ENCODE measurements around the gene AGER. TPM values are rescaled to one million over a fixed set of nuclear protein-coding genes. Genes with fewer than 3 reads are reported as not detected.

The AGER gene
- total RNA-seq, 1 experiment from 2014 or later = 18.1 TPM

- Histone ChIP-seq H4K20me1 (ENCODE audit: insufficient read depth) (0 out of 2 replicates have a peak, but pooled peaks cover 2% of the 10 kb centered on the region), H3K27ac (no peak overlapping the region), H3K4me1 (replicated peaks; ENCODE audit: insufficient read depth) (peaks cover 10% of the 10 kb centered on the region), H3K36me3 (ENCODE audit: low read depth) (peaks cover 23% of the 10 kb centered on the region), H3K4me2 (no peak overlapping the region), H2AFZ (no peak overlapping the region), H3K9me3 (ENCODE audit: insufficient read depth, low read depth) (no peaks in the 10 kb centered on the region), H3F3A (ENCODE audit: insufficient read depth, low read depth) (peaks cover 12% of the 10 kb centered on the region; the same call in 1 of the 2 replicates), H3K79me2 (ENCODE audit: low read depth) (peaks cover 25% of the 10 kb centered on the region), H3K27me3 (ENCODE audit: insufficient read depth, low read depth) (no peaks in the 10 kb centered on the region), H3K4me3 (no peak overlapping the region), H3K9me2 (ENCODE audit: insufficient read depth) (no peaks in the 10 kb centered on the region)
- CTCF ChIA-PET = no interaction called here
- TF ChIP-seq CTCF (conservative IDR thresholded peaks at IDR 0.05) (no peak), EZH2 (IDR thresholded peaks at IDR 0.05; ENCODE audit: low read depth) (no peak)
- intact Hi-C loops (cut with micrococcal nuclease; ENCODE audit: unreplicated experiment) = no loop called here
- BruUV-seq (replicated peaks) = no TSS peak
- no peak for DNase-seq
- POLR2A ChIA-PET (ENCODE audit: unreplicated experiment) = interaction anchor here (0.7 kb wide), 1 partner anchor 103 kb away, joined by 6 read pairs; no protein-coding TSS in a partner anchor
These were observed 26.0 kb downstream of the AGER start for GRCh38 chr6:32158052-32158451.

GRCh38 chr6:32156891-32157290 lies 27.2 kb downstream of the AGER start:
- H3K4me1 ChIP-seq (replicated peaks; ENCODE audit: insufficient read depth) = peaks cover 17% of the 10 kb centered on the region
- H3K4me3 ChIP-seq = no peak overlapping the region
- intact Hi-C loops (cut with micrococcal nuclease; ENCODE audit: unreplicated experiment) = no loop called here
- H3K27ac ChIP-seq = no peak overlapping the region
- H4K20me1 ChIP-seq (ENCODE audit: insufficient read depth) = 0 out of 2 replicates have a peak, but pooled peaks cover 2% of the 10 kb centered on the region
- peaks cover 35% of the 10 kb centered on the region for H3K79me2 ChIP-seq (ENCODE audit: low read depth)
- H2AFZ ChIP-seq = no peak overlapping the region
- no peak for DNase-seq
- H3K9me3 ChIP-seq (ENCODE audit: insufficient read depth, low read depth) = no peaks in the 10 kb centered on the region
- H3K4me2 ChIP-seq = no peak overlapping the region
- no peaks in the 10 kb centered on the region for H3K27me3 ChIP-seq (ENCODE audit: insufficient read depth, low read depth)
- peaks cover 23% of the 10 kb centered on the region for H3K36me3 ChIP-seq (ENCODE audit: low read depth)
- TF ChIP-seq EZH2 (IDR thresholded peaks at IDR 0.05; ENCODE audit: low read depth) (no peak), CTCF (conservative IDR thresholded peaks at IDR 0.05) (no peak)
- ChIA-PET CTCF (no interaction called here), POLR2A (ENCODE audit: unreplicated experiment) (no interaction called here)
- no TSS peak for BruUV-seq (replicated peaks)
- no peaks in the 10 kb centered on the region for H3K9me2 ChIP-seq (ENCODE audit: insufficient read depth)
- peaks cover 16% of the 10 kb centered on the region; the same call in 1 of the 2 replicates for H3F3A ChIP-seq (ENCODE audit: insufficient read depth, low read depth)

GRCh38 chr6:32154514-32155161 lies 29.4 kb downstream of the AGER start:
- no peaks in the 10 kb centered on the region for H3K9me3 ChIP-seq (ENCODE audit: insufficient read depth, low read depth)
- ChIA-PET POLR2A (ENCODE audit: unreplicated experiment) (interaction anchor here (0.6 to 0.7 kb wide), 3 partner anchors 8 to 195 kb away, joined by 4 to 6 read pairs (median 4); partner anchors contain the start of gene ATF6B), CTCF (no interaction called here)
- H3K4me3 ChIP-seq = peak overlapping the region; percentile 77
- 0 out of 2 replicates have a peak, but pooled peaks cover 2% of the 10 kb centered on the region for H4K20me1 ChIP-seq (ENCODE audit: insufficient read depth)
- H3F3A ChIP-seq (ENCODE audit: insufficient read depth, low read depth) = peaks cover 16% of the 10 kb centered on the region; the same call in 1 of the 2 replicates
- peak; percentile 70 for TF ChIP-seq CTCF (conservative IDR thresholded peaks at IDR 0.05)
- TF ChIP-seq EZH2 (IDR thresholded peaks at IDR 0.05; ENCODE audit: low read depth) = no peak
- peak overlapping the region; percentile 98 for H3K4me2 ChIP-seq
- H3K4me1 ChIP-seq (replicated peaks; ENCODE audit: insufficient read depth) = peaks cover 18% of the 10 kb centered on the region
- H3K9me2 ChIP-seq (ENCODE audit: insufficient read depth) = no peaks in the 10 kb centered on the region
- intact Hi-C loops (cut with micrococcal nuclease; ENCODE audit: unreplicated experiment) = loop anchor here (1.0 to 2.0 kb wide), 4 partner anchors 22 to 41 kb away; partner anchors contain the start of genes AGPAT1 and FKBPL
- H3K27ac ChIP-seq = peak overlapping the region; percentile 96
- DNase-seq = peak; percentile 72 to 74
- H3K27me3 ChIP-seq (ENCODE audit: insufficient read depth, low read depth) = no peaks in the 10 kb centered on the region
- H2AFZ ChIP-seq = peak overlapping the region; percentile 82; the same call in 1 of the 2 replicates
- H3K36me3 ChIP-seq (ENCODE audit: low read depth) = peaks cover 23% of the 10 kb centered on the region
- no TSS peak for BruUV-seq (replicated peaks)
- H3K79me2 ChIP-seq (ENCODE audit: low read depth) = peaks cover 35% of the 10 kb centered on the region
